ENCODE results near the gene NBEA.
A peak's percentile ranks its signal among the peaks of the same experiment; 100 is the strongest.

The NBEA gene

GRCh38 chr13:35526577-35526976 is 584.5 kb downstream of the NBEA start:
- no peak for DNase-seq (ENCODE audit: low spot score)
- H3K4ac ChIP-seq (ENCODE audit: low read length) = no peak overlapping the region
- no peaks in the 10 kb centered on the region for H3K36me3 ChIP-seq (replicated peaks in 1 of 2; ENCODE audit: control insufficient read depth in 2 of 2, insufficient read depth in 2 of 2, low read length in 2 of 2)
- peaks cover 0 to 2% of the 10 kb centered on the region in 2 donors for H3K9me3 ChIP-seq (replicated peaks in 1 of 2; ENCODE audit: control insufficient read depth in 2 of 2, insufficient read depth in 1 of 2, low read depth in 1 of 2, low read length in 2 of 2)
- no peak overlapping the region for H3K4me2 ChIP-seq (ENCODE audit: insufficient read depth, low read length, poor library complexity, severe bottlenecking)
- no peak overlapping the region for H4K91ac ChIP-seq (ENCODE audit: low read depth, low read length, poor library complexity)
- no peak overlapping the region for H2BK5ac ChIP-seq (ENCODE audit: low read length)
- no peak overlapping the region for H3K4me3 ChIP-seq (ENCODE audit: low read length in 2 of 2)
- H4K8ac ChIP-seq (ENCODE audit: low read depth, low read length) = no peak overlapping the region
- no peak overlapping the region for H2AFZ ChIP-seq (ENCODE audit: low read length)
- no peak overlapping the region for H3K23ac ChIP-seq (ENCODE audit: low read depth, low read length, poor library complexity)
- H2BK120ac ChIP-seq (ENCODE audit: low read depth, low read length) = no peak overlapping the region
- no peaks in the 10 kb centered on the region for H3K79me1 ChIP-seq (ENCODE audit: low read depth, low read length)
- H3K27me3 ChIP-seq (ENCODE audit: control insufficient read depth in 3 of 3, insufficient read depth in 3 of 3, low read depth in 1 of 3, low read length in 3 of 3) = no peaks in the 10 kb centered on the region
- no peak overlapping the region for H3K27ac ChIP-seq (replicated peaks; ENCODE audit: low read length)
- H2AK5ac ChIP-seq (ENCODE audit: low read depth, low read length) = no peak overlapping the region
- H2BK12ac ChIP-seq (ENCODE audit: low read length) = no peak overlapping the region
- no peak overlapping the region for H2BK15ac ChIP-seq (ENCODE audit: low read length)
- H3K4me1 ChIP-seq (ENCODE audit: control insufficient read depth in 2 of 2, insufficient read depth in 1 of 2, low read depth in 1 of 2, low read length in 2 of 2) = peaks cover 1 to 19% of the 10 kb centered on the region in 2 donors
- H3K18ac ChIP-seq (ENCODE audit: low read length) = no peak overlapping the region
- H3K14ac ChIP-seq (ENCODE audit: low read length) = no peak overlapping the region
- no peak overlapping the region for H3K9ac ChIP-seq (ENCODE audit: low read depth, low read length, poor library complexity)
- WGBS, 2 donors (ENCODE audit: extremely low coverage in 2 of 2, insufficient read length in 2 of 2, insufficient replicate concordance in 1 of 2) = no CpG with 5 or more reads among the region's 6 CpGs

- H3K79me1 ChIP-seq (ENCODE audit: low read depth, low read length) = no peaks in the 10 kb centered on the region
Measured at GRCh38 chr13:35527451-35527850, 585.4 kb downstream of the NBEA start.

GRCh38 chr13:35530147-35530546 is 588.1 kb downstream of the NBEA start:
- H3K4ac ChIP-seq (ENCODE audit: low read length) = no peak overlapping the region
- no peak overlapping the region for H2BK5ac ChIP-seq (ENCODE audit: low read length)
- no peaks in the 10 kb centered on the region for H3K27me3 ChIP-seq (ENCODE audit: control insufficient read depth in 3 of 3, insufficient read depth in 3 of 3, low read depth in 1 of 3, low read length in 3 of 3)
- no peak overlapping the region for H2BK120ac ChIP-seq (ENCODE audit: low read depth, low read length)
- no peak overlapping the region for H3K4me2 ChIP-seq (ENCODE audit: insufficient read depth, low read length, poor library complexity, severe bottlenecking)
- H2BK12ac ChIP-seq (ENCODE audit: low read length) = no peak overlapping the region
- H4K8ac ChIP-seq (ENCODE audit: low read depth, low read length) = no peak overlapping the region
- H3K79me1 ChIP-seq (ENCODE audit: low read depth, low read length) = no peaks in the 10 kb centered on the region
- no CpG with 5 or more reads among the region's 5 CpGs for WGBS, 2 donors (ENCODE audit: extremely low coverage in 2 of 2, insufficient read length in 2 of 2, insufficient replicate concordance in 1 of 2)
- no peak overlapping the region for H3K18ac ChIP-seq (ENCODE audit: low read length)
- H3K14ac ChIP-seq (ENCODE audit: low read length) = no peak overlapping the region
- peaks cover 6 to 23% of the 10 kb centered on the region in 2 donors for H3K4me1 ChIP-seq (ENCODE audit: control insufficient read depth in 2 of 2, insufficient read depth in 1 of 2, low read depth in 1 of 2, low read length in 2 of 2)
- H3K4me3 ChIP-seq (ENCODE audit: low read length in 2 of 2) = no peak overlapping the region
- no peak overlapping the region for H2BK15ac ChIP-seq (ENCODE audit: low read length)
- no peaks in the 10 kb centered on the region for H3K36me3 ChIP-seq (replicated peaks in 1 of 2; ENCODE audit: control insufficient read depth in 2 of 2, insufficient read depth in 2 of 2, low read length in 2 of 2)
- no peak overlapping the region for H3K27ac ChIP-seq (replicated peaks; ENCODE audit: low read length)
- H2AK5ac ChIP-seq (ENCODE audit: low read depth, low read length) = no peak overlapping the region
- H3K23ac ChIP-seq (ENCODE audit: low read depth, low read length, poor library complexity) = no peak overlapping the region
- no peak overlapping the region for H4K91ac ChIP-seq (ENCODE audit: low read depth, low read length, poor library complexity)
- no peak for DNase-seq (ENCODE audit: low spot score)
- peak overlapping the region; percentile 58 for H2AFZ ChIP-seq (ENCODE audit: low read length)
- no peaks in the 10 kb centered on the region for H3K9me3 ChIP-seq (replicated peaks in 1 of 2; ENCODE audit: control insufficient read depth in 2 of 2, insufficient read depth in 1 of 2, low read depth in 1 of 2, low read length in 2 of 2)
- H3K9ac ChIP-seq (ENCODE audit: low read depth, low read length, poor library complexity) = no peak overlapping the region

More at GRCh38 chr13:35527451-35527850, 585.4 kb downstream of the NBEA start:
- Histone ChIP-seq H4K8ac (ENCODE audit: low read depth, low read length) (no peak overlapping the region), H3K9ac (ENCODE audit: low read depth, low read length, poor library complexity) (peak overlapping the region; percentile 61), H3K4ac (ENCODE audit: low read length) (no peak overlapping the region), H3K14ac (ENCODE audit: low read length) (peak overlapping the region; percentile 41), H2BK120ac (ENCODE audit: low read depth, low read length) (no peak overlapping the region), H3K36me3 (replicated peaks in 1 of 2; ENCODE audit: control insufficient read depth in 2 of 2, insufficient read depth in 2 of 2, low read length in 2 of 2) (no peaks in the 10 kb centered on the region), H2BK5ac (ENCODE audit: low read length) (no peak overlapping the region), H2BK12ac (ENCODE audit: low read length) (no peak overlapping the region), H2BK15ac (ENCODE audit: low read length) (no peak overlapping the region), H4K91ac (ENCODE audit: low read depth, low read length, poor library complexity) (no peak overlapping the region), H2AK5ac (ENCODE audit: low read depth, low read length) (no peak overlapping the region), H3K27me3 (ENCODE audit: control insufficient read depth in 3 of 3, insufficient read depth in 3 of 3, low read depth in 1 of 3, low read length in 3 of 3) (no peaks in the 10 kb centered on the region), H3K27ac (replicated peaks; ENCODE audit: low read length) (no peak overlapping the region), H3K23ac (ENCODE audit: low read depth, low read length, poor library complexity) (peak overlapping the region; percentile 20), H3K4me1 (ENCODE audit: control insufficient read depth in 2 of 2, insufficient read depth in 1 of 2, low read depth in 1 of 2, low read length in 2 of 2) (peaks cover 1 to 23% of the 10 kb centered on the region in 2 donors), H3K18ac (ENCODE audit: low read length) (peak overlapping the region; percentile 53), H3K9me3 (replicated peaks in 1 of 2; ENCODE audit: control insufficient read depth in 2 of 2, insufficient read depth in 1 of 2, low read depth in 1 of 2, low read length in 2 of 2) (peaks cover 0 to 1% of the 10 kb centered on the region in 2 donors), H2AFZ (ENCODE audit: low read length) (no peak overlapping the region), H3K4me2 (ENCODE audit: insufficient read depth, low read length, poor library complexity, severe bottlenecking) (no peak overlapping the region), H3K4me3 (ENCODE audit: low read length in 2 of 2) (no peak overlapping the region)
- DNase-seq (ENCODE audit: low spot score) = no peak
- no CpG with 5 or more reads among the region's 10 CpGs for WGBS, 2 donors (ENCODE audit: extremely low coverage in 2 of 2, insufficient read length in 2 of 2, insufficient replicate concordance in 1 of 2)

- no peak overlapping the region for H2BK15ac ChIP-seq (ENCODE audit: low read length)
- no peaks in the 10 kb centered on the region for H3K27me3 ChIP-seq (ENCODE audit: control insufficient read depth in 3 of 3, insufficient read depth in 3 of 3, low read depth in 1 of 3, low read length in 3 of 3)
- no CpG with 5 or more reads among the region's 3 CpGs for WGBS, 2 donors (ENCODE audit: extremely low coverage in 2 of 2, insufficient read length in 2 of 2, insufficient replicate concordance in 1 of 2)
- H3K4ac ChIP-seq (ENCODE audit: low read length) = no peak overlapping the region
- H3K9ac ChIP-seq (ENCODE audit: low read depth, low read length, poor library complexity) = no peak overlapping the region
- no peak overlapping the region for H4K8ac ChIP-seq (ENCODE audit: low read depth, low read length)
- no peaks in the 10 kb centered on the region for H3K79me1 ChIP-seq (ENCODE audit: low read depth, low read length)
- H2BK5ac ChIP-seq (ENCODE audit: low read length) = no peak overlapping the region
- DNase-seq (ENCODE audit: low spot score) = no peak
- no peak overlapping the region for H2AK5ac ChIP-seq (ENCODE audit: low read depth, low read length)
- peaks cover 6 to 23% of the 10 kb centered on the region in 2 donors for H3K4me1 ChIP-seq (ENCODE audit: control insufficient read depth in 2 of 2, insufficient read depth in 1 of 2, low read depth in 1 of 2, low read length in 2 of 2)
- no peak overlapping the region for H3K4me2 ChIP-seq (ENCODE audit: insufficient read depth, low read length, poor library complexity, severe bottlenecking)
- no peaks in the 10 kb centered on the region for H3K9me3 ChIP-seq (replicated peaks in 1 of 2; ENCODE audit: control insufficient read depth in 2 of 2, insufficient read depth in 1 of 2, low read depth in 1 of 2, low read length in 2 of 2)
- H3K18ac ChIP-seq (ENCODE audit: low read length) = no peak overlapping the region
- H3K4me3 ChIP-seq (ENCODE audit: low read length in 2 of 2) = no peak overlapping the region
- no peaks in the 10 kb centered on the region for H3K36me3 ChIP-seq (replicated peaks in 1 of 2; ENCODE audit: control insufficient read depth in 2 of 2, insufficient read depth in 2 of 2, low read length in 2 of 2)
- H4K91ac ChIP-seq (ENCODE audit: low read depth, low read length, poor library complexity) = no peak overlapping the region
- H2BK120ac ChIP-seq (ENCODE audit: low read depth, low read length) = no peak overlapping the region
- H2BK12ac ChIP-seq (ENCODE audit: low read length) = no peak overlapping the region
- H3K27ac ChIP-seq (replicated peaks; ENCODE audit: low read length) = no peak overlapping the region
- no peak overlapping the region for H3K14ac ChIP-seq (ENCODE audit: low read length)
- H2AFZ ChIP-seq (ENCODE audit: low read length) = peak overlapping the region; percentile 58
- no peak overlapping the region for H3K23ac ChIP-seq (ENCODE audit: low read depth, low read length, poor library complexity)
Measured at GRCh38 chr13:35530581-35530980, 588.5 kb downstream of the NBEA start.
